RWPE1 (cell line): ENCODE measurements around the gene MAGI1.
"Not testable (repeated sequence)": the region's sequence is repeated elsewhere in the genome, so short reads cannot be mapped to it uniquely, and the experiment has no call there.

Experiments used
- CTCF ChIA-PET: fragments of 350-600 bp; sonication (Branson Sonifier 250); formaldehyde crosslinking; extraction: SDS; loops from one replicate; lab custom pipeline; 2021; lab: Yijun Ruan, JAX
- POLR2A ChIA-PET: fragments of 400-600 bp; formaldehyde crosslinking; extraction: SDS; loops from one replicate; lab custom pipeline; 2020; ENCODE audit warnings: antibody characterized with exemption; ENCODE audit not compliant: low non-redundant PET; lab: Yijun Ruan, JAX
- DNase-seq: peaks from one replicate; pipeline ENCODE4 v3.0.0; 2012; ENCODE audit warnings: low spot score
- H3K27ac ChIP-seq: fragments of 450-650 bp; 2 replicates; pipeline ENCODE4 v1.5.1; 2017
- TF ChIP-seq, protein P1 (sequence below): fragments of 450-650 bp; conservative IDR thresholded peaks from 2 replicates; pipeline ENCODE4 v1.5.1; 2017; ENCODE audit warnings: low read depth, mild to moderate bottlenecking

The MAGI1 gene

DNA sequence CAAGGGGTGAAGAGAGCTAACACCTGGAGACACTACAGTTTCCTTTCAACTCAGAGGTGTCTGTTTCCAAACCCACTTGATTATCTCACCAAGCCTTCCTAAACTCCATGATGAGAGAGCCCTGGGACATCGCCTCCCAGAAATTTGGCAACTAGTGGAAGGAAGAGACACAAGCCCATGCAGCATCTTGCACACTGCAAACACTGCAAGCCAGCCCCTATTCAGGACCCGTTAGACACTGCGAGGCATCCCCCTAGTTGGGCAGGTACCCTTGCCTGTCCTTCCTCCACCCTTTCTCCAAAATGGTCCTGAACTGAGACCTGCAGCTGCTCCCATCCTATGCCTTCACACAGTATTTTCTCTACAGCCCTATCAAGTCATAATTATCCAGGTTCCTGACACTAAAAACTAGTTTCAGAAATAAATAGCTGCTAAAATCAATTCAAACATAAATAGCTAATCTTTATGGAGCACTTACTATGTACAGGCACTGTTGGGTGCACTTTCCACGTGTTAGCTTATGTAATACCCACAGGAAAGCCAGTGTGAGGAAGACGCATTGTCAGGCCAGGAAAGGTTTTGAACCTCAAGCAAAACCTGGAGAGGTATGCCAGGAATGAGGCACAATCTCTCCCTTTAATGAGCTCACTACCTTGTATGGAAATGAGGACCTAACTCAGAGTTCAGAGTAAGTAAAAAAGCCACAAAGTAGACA lies 2.8 kb downstream of the MAGI1 start:
- ChIA-PET POLR2A (no interaction called here), CTCF (no interaction called here)
- TF ChIP-seq, protein P1, sequence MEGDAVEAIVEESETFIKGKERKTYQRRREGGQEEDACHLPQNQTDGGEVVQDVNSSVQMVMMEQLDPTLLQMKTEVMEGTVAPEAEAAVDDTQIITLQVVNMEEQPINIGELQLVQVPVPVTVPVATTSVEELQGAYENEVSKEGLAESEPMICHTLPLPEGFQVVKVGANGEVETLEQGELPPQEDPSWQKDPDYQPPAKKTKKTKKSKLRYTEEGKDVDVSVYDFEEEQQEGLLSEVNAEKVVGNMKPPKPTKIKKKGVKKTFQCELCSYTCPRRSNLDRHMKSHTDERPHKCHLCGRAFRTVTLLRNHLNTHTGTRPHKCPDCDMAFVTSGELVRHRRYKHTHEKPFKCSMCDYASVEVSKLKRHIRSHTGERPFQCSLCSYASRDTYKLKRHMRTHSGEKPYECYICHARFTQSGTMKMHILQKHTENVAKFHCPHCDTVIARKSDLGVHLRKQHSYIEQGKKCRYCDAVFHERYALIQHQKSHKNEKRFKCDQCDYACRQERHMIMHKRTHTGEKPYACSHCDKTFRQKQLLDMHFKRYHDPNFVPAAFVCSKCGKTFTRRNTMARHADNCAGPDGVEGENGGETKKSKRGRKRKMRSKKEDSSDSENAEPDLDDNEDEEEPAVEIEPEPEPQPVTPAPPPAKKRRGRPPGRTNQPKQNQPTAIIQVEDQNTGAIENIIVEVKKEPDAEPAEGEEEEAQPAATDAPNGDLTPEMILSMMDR: no peak
- DNase-seq: no peak
- H3K27ac ChIP-seq: no peak overlapping the region

DNA sequence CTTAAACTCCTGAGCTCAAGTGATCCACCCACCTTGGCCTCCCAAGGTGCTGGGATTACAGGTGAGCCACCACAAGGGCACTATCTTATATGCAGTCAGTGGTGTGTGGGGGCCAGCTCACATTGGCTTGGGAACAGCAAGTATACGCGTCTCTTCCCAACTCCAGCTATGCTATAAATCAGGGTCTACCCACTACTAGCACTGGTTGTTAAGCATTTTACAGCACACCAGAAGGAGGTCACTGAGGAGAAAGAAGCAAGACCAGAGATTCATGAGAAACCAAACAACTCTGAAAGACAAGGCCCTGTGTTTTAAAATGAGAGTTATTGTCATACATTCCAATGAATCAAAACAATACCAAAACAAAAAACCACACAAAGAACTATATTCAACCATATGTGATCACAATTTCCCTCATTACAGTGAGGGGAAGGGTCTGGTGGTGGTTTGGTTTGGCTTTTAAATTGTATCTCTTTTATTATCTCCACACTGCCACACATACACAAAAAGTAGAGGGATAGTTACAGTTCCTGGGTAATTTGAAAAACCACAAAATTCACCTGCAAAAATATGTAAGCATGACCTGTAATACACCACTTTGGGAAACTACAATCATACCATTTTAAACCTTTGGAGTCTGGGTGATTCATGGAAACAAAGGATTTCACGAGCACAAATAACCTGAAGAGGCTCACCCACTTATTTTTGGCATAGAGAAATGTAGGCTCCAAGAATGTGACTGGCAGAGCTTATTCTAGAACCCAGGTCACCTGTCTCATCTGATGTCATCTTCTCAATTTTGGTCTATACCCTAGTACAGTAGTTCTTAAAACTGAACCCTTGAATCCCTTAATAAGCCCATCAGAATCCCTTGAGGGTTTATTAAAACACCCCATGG lies 5.2 kb downstream of the MAGI1 start:
- ChIA-PET POLR2A (no interaction called here), CTCF (no interaction called here)
- DNase-seq: no peak
- TF ChIP-seq, protein P1: no peak
- no peak overlapping the region for H3K27ac ChIP-seq

DNA sequence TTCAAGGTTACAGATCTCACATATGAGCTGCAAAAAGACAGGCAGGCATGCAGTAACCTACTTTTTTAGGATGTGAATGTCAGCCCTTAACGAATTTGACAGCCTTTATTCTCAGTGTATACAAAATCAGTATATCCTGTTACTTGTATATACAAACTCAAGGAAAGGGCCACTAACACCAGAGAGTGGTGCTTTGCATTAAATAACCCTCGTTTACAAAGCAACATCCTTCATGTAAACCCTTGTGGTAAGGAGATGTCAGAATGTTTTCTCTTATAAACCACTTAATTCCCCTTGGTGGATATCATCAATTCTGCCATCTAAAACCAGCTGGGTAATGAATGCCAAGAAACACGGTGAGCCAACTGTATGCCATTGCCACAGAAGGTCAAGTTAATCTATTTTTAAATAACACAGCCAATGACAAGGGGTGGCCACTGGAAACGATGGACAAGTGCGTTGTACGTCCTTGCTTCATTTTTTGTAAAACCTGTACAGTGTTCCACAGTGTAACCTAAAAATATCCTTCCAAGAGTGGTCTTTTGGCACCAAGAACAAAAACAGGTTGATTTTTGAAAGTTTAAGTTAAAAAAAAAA lies 7.5 kb downstream of the MAGI1 start:
- no peak for DNase-seq
- TF ChIP-seq, protein P1: no peak
- H3K27ac ChIP-seq: no peak overlapping the region
- ChIA-PET CTCF (no interaction called here), POLR2A (no interaction called here)

DNA sequence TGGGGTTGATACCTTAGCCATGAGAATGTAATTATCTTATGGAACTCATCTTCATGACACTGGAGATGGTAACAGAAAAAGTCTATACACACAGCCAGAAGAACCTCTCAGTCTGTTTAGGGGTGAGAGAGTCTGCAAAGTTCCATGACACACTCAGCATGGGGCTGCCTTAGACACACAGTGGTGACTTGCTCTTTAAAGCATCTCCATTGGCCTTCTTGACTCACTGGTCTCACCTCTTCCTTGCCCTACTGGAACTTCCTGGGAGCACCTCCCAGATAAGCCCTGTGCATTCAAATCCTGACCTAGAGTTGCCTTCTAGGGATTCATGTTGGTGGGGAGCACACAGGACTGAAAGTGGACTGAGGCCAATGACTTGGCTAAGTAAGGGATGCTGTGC lies 9.3 kb downstream of the MAGI1 start:
- POLR2A ChIA-PET: no interaction called here
- CTCF ChIA-PET: no interaction called here

DNA sequence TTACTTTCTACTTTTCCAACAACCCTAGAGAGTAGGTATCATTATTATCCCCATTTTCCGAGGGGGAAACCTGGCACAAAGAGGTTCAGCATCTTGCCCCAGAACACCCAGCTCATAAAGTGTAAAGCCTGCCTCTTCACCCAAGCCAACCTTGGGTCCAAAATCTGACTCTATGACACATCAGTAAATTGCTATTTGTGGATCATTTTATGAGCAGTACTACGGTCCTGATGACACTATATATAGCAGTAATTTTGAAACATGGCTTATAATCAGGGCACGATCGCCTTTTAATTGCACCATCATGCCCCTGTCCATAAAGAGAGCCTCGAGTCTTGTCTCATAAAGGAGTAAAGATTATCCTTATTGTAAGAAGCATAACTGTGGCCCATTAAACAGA lies 9.7 kb downstream of the MAGI1 start:
- POLR2A ChIA-PET: no interaction called here
- CTCF ChIA-PET: no interaction called here
- H3K27ac ChIP-seq: no peak overlapping the region
- DNase-seq: no peak
- TF ChIP-seq, protein P1: no peak

More for the DNA sequence above, 9.3 kb downstream of the MAGI1 start:
- no peak for DNase-seq
- H3K27ac ChIP-seq: no peak overlapping the region
- TF ChIP-seq, protein P1: no peak

DNA sequence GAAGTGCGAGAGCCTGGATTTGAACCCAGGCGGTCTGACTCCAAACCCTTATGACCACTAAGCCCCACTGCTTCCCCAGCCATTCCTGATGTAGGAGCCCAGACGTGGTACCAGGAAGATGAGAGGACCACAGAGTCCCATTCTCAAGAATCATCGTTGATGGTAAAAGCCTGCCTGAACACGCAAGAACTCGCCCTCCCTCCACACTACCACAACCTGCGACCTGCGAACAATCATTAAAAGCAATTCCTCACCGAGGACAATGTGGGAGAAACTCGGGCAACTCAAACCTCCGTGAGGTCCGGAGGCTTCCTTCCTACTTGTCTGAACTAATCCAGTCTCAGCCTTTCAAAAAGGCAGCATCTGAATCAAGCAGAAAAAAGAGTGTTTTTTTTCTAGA lies 10.3 kb downstream of the MAGI1 start:
- CTCF ChIA-PET: interaction anchor here (0.6 kb wide), 1 partner anchor 89 kb away, joined by 4 read pairs; no protein-coding TSS in a partner anchor
- H3K27ac ChIP-seq: no peak overlapping the region; the same call in 1 of the 2 replicates

DNA sequence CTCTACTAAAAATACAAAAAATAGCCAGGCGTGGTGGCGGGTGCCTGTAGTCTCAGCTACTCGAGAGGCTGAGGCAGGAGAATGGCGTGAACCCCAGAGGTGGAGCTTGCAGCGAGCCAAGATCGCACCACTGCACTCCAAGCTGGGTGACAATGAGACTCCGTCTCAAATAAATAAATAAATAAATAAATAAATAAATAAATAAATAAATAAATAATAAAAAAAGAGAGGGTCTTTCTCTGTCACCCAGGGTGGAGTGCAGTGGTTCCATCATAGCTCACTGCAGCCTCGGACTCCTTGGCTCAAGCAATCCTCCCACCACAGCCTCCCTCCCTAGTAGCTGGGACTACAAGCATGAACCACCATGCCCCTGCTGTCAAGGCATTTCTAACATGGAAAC lies 11.6 kb downstream of the MAGI1 start:
- DNase-seq, POLR2A ChIA-PET, CTCF ChIA-PET, H3K27ac ChIP-seq: not testable (repeated sequence)

More for the DNA sequence above, 10.3 kb downstream of the MAGI1 start:
- TF ChIP-seq, protein P1: no peak
- POLR2A ChIA-PET: no interaction called here
- no peak for DNase-seq
